Muscle of leg (tissue), 11 donors: ENCODE results near the gene NOL12. TPM values are rescaled to one million over a fixed set of nuclear protein-coding genes. Genes with fewer than 3 reads are reported as not detected.

Source experiments
- DNase-seq: peaks from one replicate; pipeline ENCODE4 v3.0.0; 2013
- H3K27ac ChIP-seq: one replicate; pipeline ENCODE4 v1.5.1; 2013; ENCODE audit warnings: mild to moderate bottlenecking, low read length, control low read depth
- H3K27me3 ChIP-seq: one replicate; pipeline ENCODE4 v1.6.1; 2013; ENCODE audit warnings: low read length; ENCODE audit not compliant: control insufficient read depth, insufficient read depth
- H3K36me3 ChIP-seq: one replicate; pipeline ENCODE4 v1.6.1; 2013; ENCODE audit warnings: low read length; ENCODE audit not compliant: control insufficient read depth, insufficient read depth
- H3K4me1 ChIP-seq: one replicate; pipeline ENCODE4 v1.6.1; 2013; ENCODE audit warnings: low read length; ENCODE audit not compliant: control insufficient read depth, insufficient read depth
- H3K4me3 ChIP-seq: one replicate; pipeline ENCODE4 v1.5.1; 2013; ENCODE audit warnings: low read length, control low read depth
- H3K9me3 ChIP-seq: replicated peaks from 2 replicates; pipeline ENCODE4 v1.6.1; 2013; ENCODE audit warnings: low read depth, low read length; ENCODE audit not compliant: control insufficient read depth
- WGBS: methylation state at CpG from one replicate; pipeline ENCODE4 v1.1.5; 2013; ENCODE audit warnings: missing lambda C conversion rate; ENCODE audit not compliant: insufficient coverage; 5-methylcytosine and 5-hydroxymethylcytosine counted together
- polyA plus RNA-seq, 8 donors: library from polyadenylated mRNA; unstranded; fragments of 120-200 nt; gene quantifications; one replicate each; pipeline versions ENCODE4 v1.2.1 to v1.2.3, GENCODE V29; 2013; ENCODE audit warnings: inconsistent platforms in 1 of 8, low replicate concordance in 1 of 8; ENCODE audit not compliant: insufficient read length in 8 of 8, insufficient read depth in 1 of 8
- total RNA-seq: library from RNA; stranded (reverse); fragments of 120-200 nt; gene quantifications from one replicate; pipeline ENCODE4 v1.2.4, GENCODE V29; 2013

NOL12 gene
- total and polyA plus RNA-seq, 9 donors = 15.8 to 18.5 (median 17.5) TPM

GRCh38 chr22:37696657-37697537, 10.8 kb downstream of the NOL12 start, which contains the start of gene TRIOBP:
TRIOBP (plus strand) TSS chr22:37697048; CDS start chr22:37701366, 4,318 bp downstream.
- WGBS = 0% methylated on average over 18 of the region's 39 CpGs
- Histone ChIP-seq H3K27ac (peak within 1 kb of the TSS; percentile 51), H3K4me1 (peaks cover 18% of the 10 kb centered on the region), H3K4me3 (peak within 1 kb of the TSS; percentile 43), H3K36me3 (peaks cover 23% of the 10 kb centered on the region), H3K9me3 (no peaks in the 10 kb centered on the region), H3K27me3 (no peaks in the 10 kb centered on the region)
- DNase-seq = peak; percentile 97

DNA sequence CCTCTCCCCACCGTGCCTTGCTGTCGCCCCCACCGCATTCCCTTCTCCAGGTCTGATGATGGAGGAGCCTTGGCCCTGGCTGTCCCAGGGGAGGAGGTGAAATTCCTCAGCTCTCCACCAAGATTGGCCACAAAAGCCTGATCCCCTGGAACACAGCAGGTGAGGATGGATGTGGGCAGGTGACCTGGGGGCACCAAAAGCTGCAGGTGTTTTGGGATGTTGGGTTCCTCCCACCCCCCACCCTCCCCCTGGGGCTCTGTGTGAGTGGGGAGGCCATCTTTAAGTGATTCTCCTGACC, 11.3 kb downstream of the NOL12 start:
- H3K4me1 ChIP-seq = peaks cover 18% of the 10 kb centered on the region
- no peaks in the 10 kb centered on the region for H3K27me3 ChIP-seq
- H3K9me3 ChIP-seq = no peaks in the 10 kb centered on the region
- H3K27ac ChIP-seq = peak overlapping the region; percentile 51
- no peak for DNase-seq
- peaks cover 18% of the 10 kb centered on the region for H3K36me3 ChIP-seq
- peak overlapping the region; percentile 37 for H3K4me3 ChIP-seq
- WGBS = no CpG with 5 or more reads among the region's 3 CpGs

- H3K36me3 ChIP-seq = no peaks in the 10 kb centered on the region
- H3K27me3 ChIP-seq = no peaks in the 10 kb centered on the region
- WGBS = 100% methylated on average over 1 of the region's 8 CpGs
- H3K4me3 ChIP-seq = no peak overlapping the region
- DNase-seq = peak; percentile 46
- peaks cover 14% of the 10 kb centered on the region for H3K4me1 ChIP-seq
- no peak overlapping the region for H3K27ac ChIP-seq
- H3K9me3 ChIP-seq = no peaks in the 10 kb centered on the region
These were observed 15.1 kb downstream of the NOL12 start for GRCh38 chr22:37701141-37701786.

DNA sequence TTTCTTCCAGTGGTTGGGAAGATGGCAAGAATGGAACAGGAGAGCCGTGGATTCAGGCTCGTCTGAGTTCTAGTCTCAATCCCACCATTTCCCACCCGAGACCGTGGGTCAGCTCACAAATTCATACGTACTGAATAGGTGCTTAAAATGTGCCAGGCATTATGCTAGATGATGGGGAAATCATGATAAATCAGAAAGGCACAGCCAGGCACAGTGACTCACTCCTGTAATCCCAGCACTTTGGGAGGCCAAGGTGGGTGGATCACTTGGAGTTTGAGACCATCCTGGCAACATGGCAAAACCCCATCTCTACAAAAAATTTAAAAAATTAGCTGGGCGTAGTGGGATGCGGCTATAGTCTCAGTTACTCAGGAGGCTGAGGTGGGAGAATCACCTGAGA, 17.8 kb downstream of the NOL12 start:
- 100% methylated on average over 2 of the region's 7 CpGs for whole genome bisulfite sequencing
- Histone ChIP-seq H3K4me3 (no peak overlapping the region), H3K27me3 (no peaks in the 10 kb centered on the region), H3K27ac (no peak overlapping the region), H3K4me1 (peaks cover 6% of the 10 kb centered on the region), H3K36me3 (no peaks in the 10 kb centered on the region), H3K9me3 (no peaks in the 10 kb centered on the region)
- no peak for DNase-seq

GRCh38 chr22:37704645-37705044, 18.5 kb downstream of the NOL12 start:
- Histone ChIP-seq H3K4me1 (peaks cover 11% of the 10 kb centered on the region), H3K9me3 (no peaks in the 10 kb centered on the region), H3K27me3 (no peaks in the 10 kb centered on the region), H3K27ac (no peak overlapping the region), H3K4me3 (no peak overlapping the region), H3K36me3 (no peaks in the 10 kb centered on the region)
- no peak for DNase-seq
- 59% methylated on average over 2 of the region's 3 CpGs for WGBS

- H3K27me3 ChIP-seq = no peaks in the 10 kb centered on the region
- no peak overlapping the region for H3K27ac ChIP-seq
- no peak for DNase-seq
- WGBS = 86% methylated on average over 1 of the region's 3 CpGs
- no peaks in the 10 kb centered on the region for H3K36me3 ChIP-seq
- H3K4me1 ChIP-seq = peaks cover 11% of the 10 kb centered on the region
- no peaks in the 10 kb centered on the region for H3K9me3 ChIP-seq
- H3K4me3 ChIP-seq = no peak overlapping the region
These were observed 19.1 kb downstream of the NOL12 start for GRCh38 chr22:37705205-37705604.

GRCh38 chr22:37708580-37709444, 22.7 kb downstream of the NOL12 start:
- peak; percentile 38 for DNase-seq
- H3K27me3 ChIP-seq = no peaks in the 10 kb centered on the region
- no peaks in the 10 kb centered on the region for H3K36me3 ChIP-seq
- peaks cover 8% of the 10 kb centered on the region for H3K4me1 ChIP-seq
- no peak overlapping the region for H3K4me3 ChIP-seq
- WGBS = 80% methylated on average over 23 of the region's 25 CpGs
- no peak overlapping the region for H3K27ac ChIP-seq
- no peaks in the 10 kb centered on the region for H3K9me3 ChIP-seq

GRCh38 chr22:37709445-37709765, 23.3 kb downstream of the NOL12 start:
- Histone ChIP-seq H3K36me3 (no peaks in the 10 kb centered on the region), H3K9me3 (no peaks in the 10 kb centered on the region), H3K4me1 (peaks cover 8% of the 10 kb centered on the region), H3K4me3 (no peak overlapping the region), H3K27ac (no peak overlapping the region), H3K27me3 (no peaks in the 10 kb centered on the region)
- DNase-seq = no peak
- 88% methylated on average over 11 of the region's 15 CpGs for WGBS

- 73% methylated on average over 3 of the region's 3 CpGs for WGBS
- Histone ChIP-seq H3K36me3 (no peaks in the 10 kb centered on the region), H3K9me3 (no peaks in the 10 kb centered on the region), H3K27me3 (no peaks in the 10 kb centered on the region), H3K27ac (no peak overlapping the region), H3K4me1 (peaks cover 8% of the 10 kb centered on the region), H3K4me3 (no peak overlapping the region)
- DNase-seq = no peak
These were observed 24.5 kb downstream of the NOL12 start for GRCh38 chr22:37710675-37711074.

DNA sequence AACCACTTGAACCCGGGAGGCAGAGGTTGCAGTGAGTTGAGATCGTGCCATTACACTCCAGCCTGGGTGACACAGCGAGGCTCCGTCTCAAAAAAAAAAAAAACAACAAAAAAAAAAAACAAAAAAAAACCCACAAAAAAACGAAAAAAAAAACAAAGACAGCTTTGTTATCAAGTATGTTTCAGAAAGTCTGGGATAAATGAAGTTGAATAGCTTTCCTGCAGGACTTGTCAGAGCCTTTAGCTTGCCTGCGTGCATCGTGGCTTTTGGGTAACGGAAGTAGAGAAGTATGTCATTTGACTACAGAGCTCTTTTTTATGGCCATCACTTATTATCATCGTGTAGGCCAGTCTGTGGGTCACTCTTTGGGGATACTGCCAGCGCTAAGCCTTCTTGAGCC, 25.3 kb downstream of the NOL12 start:
- Histone ChIP-seq H3K4me3 (no peak overlapping the region), H3K27me3 (no peaks in the 10 kb centered on the region), H3K27ac (no peak overlapping the region), H3K36me3 (no peaks in the 10 kb centered on the region), H3K4me1 (peaks cover 8% of the 10 kb centered on the region), H3K9me3 (no peaks in the 10 kb centered on the region)
- no peak for DNase-seq
- WGBS = 85% methylated on average over 5 of the region's 10 CpGs
